Brain microvascular endothelial cell (primary cell): ENCODE data around the gene DNLZ.

Experiments used
- DNase-seq: peaks from one replicate; pipeline ENCODE4 v3.0.0-alpha.2; 2020
- H3K27ac ChIP-seq: fragments of 250-450 bp; sonication (Bioruptor Pico); 2 replicates; pipeline ENCODE4 v1.5.1; 2020; ENCODE audit warnings: mild to moderate bottlenecking, moderate library complexity
- H3K27me3 ChIP-seq: fragments of 250-450 bp; sonication (Bioruptor Pico); replicated peaks from 2 replicates; pipeline ENCODE4 v1.5.1; 2020; ENCODE audit warnings: mild to moderate bottlenecking
- H3K36me3 ChIP-seq: fragments of 250-450 bp; sonication (Bioruptor Pico); replicated peaks from 2 replicates; pipeline ENCODE4 v1.5.1; 2020; ENCODE audit warnings: mild to moderate bottlenecking
- H3K4me3 ChIP-seq: 2 replicates; pipeline ENCODE4 v1.5.1; 2011; ENCODE audit warnings: low read depth, mild to moderate bottlenecking, control low read depth, low read length, moderate library complexity
- in situ Hi-C: cut with HindIII; loops from 2 replicates; pipeline ENCODE4 v1.10.0; 2017; ENCODE audit warnings: low sequenced_read_pairs, low pct_ligation_motif_present
- TF ChIP-seq, protein P1 (sequence below): IDR thresholded peaks from 2 replicates; pipeline ENCODE4 v1.5.1; 2011; ENCODE audit warnings: low read depth, mild to moderate bottlenecking, moderate library complexity, low read length, control low read depth, inconsistent platforms; ENCODE audit errors: missing control alignments

The DNLZ gene

GRCh38 chr9:136347472-136348256 is 15.9 kb downstream of the DNLZ start:
- TF ChIP-seq, protein P1, sequence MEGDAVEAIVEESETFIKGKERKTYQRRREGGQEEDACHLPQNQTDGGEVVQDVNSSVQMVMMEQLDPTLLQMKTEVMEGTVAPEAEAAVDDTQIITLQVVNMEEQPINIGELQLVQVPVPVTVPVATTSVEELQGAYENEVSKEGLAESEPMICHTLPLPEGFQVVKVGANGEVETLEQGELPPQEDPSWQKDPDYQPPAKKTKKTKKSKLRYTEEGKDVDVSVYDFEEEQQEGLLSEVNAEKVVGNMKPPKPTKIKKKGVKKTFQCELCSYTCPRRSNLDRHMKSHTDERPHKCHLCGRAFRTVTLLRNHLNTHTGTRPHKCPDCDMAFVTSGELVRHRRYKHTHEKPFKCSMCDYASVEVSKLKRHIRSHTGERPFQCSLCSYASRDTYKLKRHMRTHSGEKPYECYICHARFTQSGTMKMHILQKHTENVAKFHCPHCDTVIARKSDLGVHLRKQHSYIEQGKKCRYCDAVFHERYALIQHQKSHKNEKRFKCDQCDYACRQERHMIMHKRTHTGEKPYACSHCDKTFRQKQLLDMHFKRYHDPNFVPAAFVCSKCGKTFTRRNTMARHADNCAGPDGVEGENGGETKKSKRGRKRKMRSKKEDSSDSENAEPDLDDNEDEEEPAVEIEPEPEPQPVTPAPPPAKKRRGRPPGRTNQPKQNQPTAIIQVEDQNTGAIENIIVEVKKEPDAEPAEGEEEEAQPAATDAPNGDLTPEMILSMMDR: no peak
- in situ Hi-C loops: no loop called here
- DNase-seq: no peak
- no peak overlapping the region for H3K4me3 ChIP-seq
- H3K36me3 ChIP-seq: peaks cover 6% of the 10 kb centered on the region
- H3K27me3 ChIP-seq: no peaks in the 10 kb centered on the region
- H3K27ac ChIP-seq: no peak overlapping the region

DNA sequence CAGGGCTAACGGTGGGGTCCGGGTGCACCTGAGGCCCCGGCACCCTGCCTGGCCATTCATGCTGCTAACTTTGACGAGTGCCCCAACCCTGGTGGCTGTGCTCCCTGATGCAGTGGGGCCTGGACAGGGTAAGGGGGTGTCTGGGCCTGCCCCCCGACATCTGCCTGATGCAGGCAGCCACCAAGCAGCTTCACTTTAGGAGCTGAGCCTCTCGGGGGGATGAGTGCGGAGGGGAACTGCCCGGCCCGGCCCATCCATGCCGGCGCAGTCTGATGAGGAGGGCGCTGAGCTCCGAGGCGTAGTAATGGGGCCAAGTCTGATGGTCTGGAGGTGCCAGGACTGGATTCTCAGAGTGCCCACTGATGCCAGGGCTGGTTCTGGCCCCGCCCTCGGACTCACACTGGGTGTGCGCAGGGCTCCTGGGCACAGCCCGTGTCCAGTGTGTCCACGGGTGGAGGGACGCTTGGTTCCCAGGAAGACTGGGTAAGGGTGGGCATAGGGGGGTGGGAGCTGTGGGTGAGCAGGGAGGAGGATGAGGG is 16.5 kb downstream of the DNLZ start:
- in situ Hi-C loops: no loop called here
- peaks cover 6% of the 10 kb centered on the region for H3K36me3 ChIP-seq
- TF ChIP-seq, protein P1: no peak
- no peaks in the 10 kb centered on the region for H3K27me3 ChIP-seq
- no peak for DNase-seq
- no peak overlapping the region for H3K27ac ChIP-seq
- no peak overlapping the region for H3K4me3 ChIP-seq

GRCh38 chr9:136346157-136346481 is 17.4 kb downstream of the DNLZ start:
- DNase-seq: no peak
- TF ChIP-seq, protein P1: no peak
- peaks cover 13% of the 10 kb centered on the region for H3K36me3 ChIP-seq
- in situ Hi-C loops: no loop called here
- H3K4me3 ChIP-seq: no peak overlapping the region
- no peak overlapping the region for H3K27ac ChIP-seq
- no peaks in the 10 kb centered on the region for H3K27me3 ChIP-seq

- Histone ChIP-seq H3K27ac (no peak overlapping the region), H3K4me3 (peak overlapping the region; percentile 22), H3K36me3 (peaks cover 19% of the 10 kb centered on the region), H3K27me3 (no peaks in the 10 kb centered on the region)
- in situ Hi-C loops: no loop called here
- TF ChIP-seq, protein P1: peak; percentile 69
- no peak for DNase-seq
These were observed 18.0 kb downstream of the DNLZ start for GRCh38 chr9:136345281-136346156.

DNA sequence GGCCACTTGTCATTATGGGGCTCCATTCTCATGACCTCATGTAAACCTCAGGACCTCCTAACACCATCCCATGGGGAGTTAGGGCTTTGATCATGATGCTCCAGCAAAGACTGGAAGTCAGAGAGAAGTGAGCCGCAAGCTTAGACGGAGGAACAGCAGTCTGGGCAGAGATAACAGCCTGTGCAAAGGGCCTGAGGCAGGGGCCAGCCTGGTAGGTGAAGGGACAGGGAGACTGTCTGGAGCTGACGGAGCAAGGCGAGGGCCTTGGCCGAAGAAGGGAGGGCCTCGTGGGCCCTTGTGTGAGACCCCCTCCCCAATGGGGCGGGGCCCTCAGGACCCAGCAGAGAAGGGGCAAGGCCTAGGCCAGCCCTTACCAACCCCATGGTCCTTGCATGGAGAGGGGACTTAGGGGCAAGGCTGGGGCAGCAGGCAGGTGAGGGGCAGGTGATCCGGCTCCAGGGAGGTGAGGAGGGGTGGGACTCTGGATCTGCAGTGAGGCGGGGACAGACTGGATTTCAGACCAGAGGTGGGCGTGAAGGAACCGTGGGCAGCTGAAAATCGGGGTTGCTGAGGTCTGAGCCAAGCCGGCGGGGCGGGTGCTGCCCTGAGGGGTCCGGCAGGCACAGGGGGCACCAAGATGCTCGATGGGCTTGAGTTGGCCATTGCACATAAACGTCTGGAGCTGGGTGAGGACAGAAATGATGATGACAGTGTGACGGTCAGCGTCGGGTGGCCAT is 18.8 kb downstream of the DNLZ start:
- Histone ChIP-seq H3K4me3 (no peak overlapping the region), H3K27me3 (no peaks in the 10 kb centered on the region), H3K27ac (no peak overlapping the region), H3K36me3 (peaks cover 27% of the 10 kb centered on the region)
- TF ChIP-seq, protein P1: no peak
- DNase-seq: no peak
- in situ Hi-C loops: no loop called here
